ENCODE measurements around the gene CUEDC2. TPM values are rescaled to one million over a fixed set of nuclear protein-coding genes. Genes with fewer than 3 reads are reported as not detected.

Gene CUEDC2
- total RNA-seq, 1 donor from 2014 or later: 29.7 TPM

GRCh38 chr10:102473445-102474331 lies 41.3 kb upstream of the CUEDC2 start:
- Histone ChIP-seq H3K4me3 (ENCODE audit: low read depth, low read length) (no peak overlapping the region), H3K36me3 (ENCODE audit: control insufficient read depth, insufficient read depth, low read length) (peaks cover 1% of the 10 kb centered on the region), H3K27me3 (ENCODE audit: control insufficient read depth, insufficient read depth, low read length) (no peaks in the 10 kb centered on the region)
- no peak for FAIRE-seq
- no peak for DNase-seq (ENCODE audit: low read depth)
- no peak for TF ChIP-seq CTCF (IDR thresholded peaks at IDR 0.05; ENCODE audit: insufficient read depth, low read length, severe bottlenecking)

GRCh38 chr10:102470579-102471546 lies 38.5 kb upstream of the CUEDC2 start:
- no peaks in the 10 kb centered on the region for H3K36me3 ChIP-seq (ENCODE audit: control insufficient read depth, insufficient read depth, low read length)
- no peak for TF ChIP-seq CTCF (IDR thresholded peaks at IDR 0.05; ENCODE audit: insufficient read depth, low read length, severe bottlenecking)
- H3K4me3 ChIP-seq (ENCODE audit: low read depth, low read length): no peak overlapping the region
- DNase-seq (ENCODE audit: low read depth) (no peak), FAIRE-seq (no peak)
- no peaks in the 10 kb centered on the region for H3K27me3 ChIP-seq (ENCODE audit: control insufficient read depth, insufficient read depth, low read length)

- no peak for TF ChIP-seq CTCF (IDR thresholded peaks at IDR 0.05; ENCODE audit: insufficient read depth, low read length, severe bottlenecking)
Measured at GRCh38 chr10:102468683-102469082, 36.3 kb upstream of the CUEDC2 start.

GRCh38 chr10:102467971-102468438 lies 35.6 kb upstream of the CUEDC2 start:
- no peak for FAIRE-seq

More at GRCh38 chr10:102468683-102469082, 36.3 kb upstream of the CUEDC2 start:
- Histone ChIP-seq H3K36me3 (ENCODE audit: control insufficient read depth, insufficient read depth, low read length) (no peaks in the 10 kb centered on the region), H3K4me3 (ENCODE audit: low read depth, low read length) (no peak overlapping the region), H3K27me3 (ENCODE audit: control insufficient read depth, insufficient read depth, low read length) (no peaks in the 10 kb centered on the region)
- DNase-seq (ENCODE audit: low read depth) (no peak), FAIRE-seq (no peak)

GRCh38 chr10:102467318-102467717 lies 34.9 kb upstream of the CUEDC2 start:
- FAIRE-seq (no peak), DNase-seq (ENCODE audit: low read depth) (no peak)
- no peak overlapping the region for H3K4me3 ChIP-seq (ENCODE audit: low read depth, low read length)
- no peak for TF ChIP-seq CTCF (IDR thresholded peaks at IDR 0.05; ENCODE audit: insufficient read depth, low read length, severe bottlenecking)
- H3K36me3 ChIP-seq (ENCODE audit: control insufficient read depth, insufficient read depth, low read length): no peaks in the 10 kb centered on the region
- no peaks in the 10 kb centered on the region for H3K27me3 ChIP-seq (ENCODE audit: control insufficient read depth, insufficient read depth, low read length)

More at GRCh38 chr10:102467971-102468438, 35.6 kb upstream of the CUEDC2 start:
- no peak for DNase-seq (ENCODE audit: low read depth)
- TF ChIP-seq CTCF (IDR thresholded peaks at IDR 0.05; ENCODE audit: insufficient read depth, low read length, severe bottlenecking): no peak
- H3K36me3 ChIP-seq (ENCODE audit: control insufficient read depth, insufficient read depth, low read length): no peaks in the 10 kb centered on the region
- H3K4me3 ChIP-seq (ENCODE audit: low read depth, low read length): no peak overlapping the region
- H3K27me3 ChIP-seq (ENCODE audit: control insufficient read depth, insufficient read depth, low read length): no peaks in the 10 kb centered on the region

All from bronchial epithelial cell (primary cell).